Neuronal stem cell (in vitro differentiated cells): ENCODE results near the gene CYTH2.

ENCODE experiments used
- DNase-seq: peaks from one replicate; pipeline ENCODE4 v3.0.0-alpha.2; 2013; ENCODE audit warnings: low spot score
- H2AFZ ChIP-seq: one replicate; pipeline ENCODE4 v1.6.1; 2013; ENCODE audit warnings: mild to moderate bottlenecking, low read length, inconsistent platforms
- H2AK5ac ChIP-seq: 2 replicates; pipeline ENCODE4 v1.6.1; 2013; ENCODE audit warnings: low read depth, mild to moderate bottlenecking, inconsistent platforms, low read length, moderate library complexity, mixed read lengths
- H2BK120ac ChIP-seq: 2 replicates; pipeline ENCODE4 v1.6.1; 2013; ENCODE audit warnings: low read depth, mild to moderate bottlenecking, inconsistent platforms, low read length, moderate library complexity, mixed read lengths
- H2BK12ac ChIP-seq: one replicate; pipeline ENCODE4 v1.6.1; 2013; ENCODE audit warnings: low read length, inconsistent platforms
- H2BK15ac ChIP-seq: 2 replicates; pipeline ENCODE4 v1.6.1; 2013; ENCODE audit warnings: mild to moderate bottlenecking, low read length, inconsistent platforms, mixed read lengths
- H2BK5ac ChIP-seq: one replicate; pipeline ENCODE4 v1.6.1; 2013; ENCODE audit warnings: inconsistent platforms, mild to moderate bottlenecking, low read length, moderate library complexity
- H3K14ac ChIP-seq: one replicate; pipeline ENCODE4 v1.6.1; 2013; ENCODE audit warnings: low read length, inconsistent platforms
- H3K18ac ChIP-seq: 2 replicates; pipeline ENCODE4 v1.6.1; 2013; ENCODE audit warnings: low read length, inconsistent platforms
- H3K23ac ChIP-seq: 2 replicates; pipeline ENCODE4 v1.6.1; 2013; ENCODE audit warnings: low read depth, mild to moderate bottlenecking, mixed read lengths, low read length, inconsistent platforms; ENCODE audit not compliant: poor library complexity
- H3K27ac ChIP-seq: replicated peaks from 3 replicates; pipeline ENCODE4 v1.5.1; 2013; ENCODE audit warnings: low read length, inconsistent platforms
- H3K27me3 ChIP-seq, 3 experiments: 2 replicates each; pipeline ENCODE4 v1.6.1; 2013; ENCODE audit warnings: low read length in 3 of 3, mild to moderate bottlenecking in 2 of 3, inconsistent platforms in 1 of 3, low read depth in 1 of 3, mixed read lengths in 1 of 3, moderate library complexity in 1 of 3; ENCODE audit not compliant: control insufficient read depth in 3 of 3, insufficient read depth in 3 of 3
- H3K36me3 ChIP-seq, 2 donors: replicated peaks in 1 of 2; 2 replicates each; pipeline ENCODE4 v1.6.1; 2013; ENCODE audit warnings: low read length in 2 of 2; ENCODE audit not compliant: control insufficient read depth in 2 of 2, insufficient read depth in 2 of 2
- H3K4ac ChIP-seq: 2 replicates; pipeline ENCODE4 v1.6.1; 2013; ENCODE audit warnings: inconsistent platforms, mild to moderate bottlenecking, low read length, moderate library complexity
- H3K4me1 ChIP-seq, 2 donors: 1 replicate in 1 of 2; 2 replicates in 1 of 2; pipeline ENCODE4 v1.6.1; 2013; ENCODE audit warnings: low read length in 2 of 2, low read depth in 1 of 2; ENCODE audit not compliant: control insufficient read depth in 2 of 2, insufficient read depth in 1 of 2
- H3K4me2 ChIP-seq: one replicate; pipeline ENCODE4 v1.6.1; 2013; ENCODE audit warnings: mild to moderate bottlenecking, low read length, inconsistent platforms; ENCODE audit not compliant: insufficient read depth, poor library complexity, severe bottlenecking
- H3K4me3 ChIP-seq, 2 donors: 2 replicates each; pipeline ENCODE4 v1.5.1; 2013; ENCODE audit warnings: low read length in 2 of 2, mild to moderate bottlenecking in 2 of 2, inconsistent platforms in 1 of 2, moderate library complexity in 1 of 2
- H3K79me1 ChIP-seq: one replicate; pipeline ENCODE4 v1.6.1; 2013; ENCODE audit warnings: low read depth, mild to moderate bottlenecking, inconsistent platforms, low read length, moderate library complexity
- H3K9ac ChIP-seq: one replicate; pipeline ENCODE4 v1.6.1; 2013; ENCODE audit warnings: mild to moderate bottlenecking, low read depth, low read length, inconsistent platforms; ENCODE audit not compliant: poor library complexity
- H3K9me3 ChIP-seq, 2 donors: replicated peaks in 1 of 2; 2 replicates each; pipeline versions ENCODE3 to v1.6.1; 2013; ENCODE audit warnings: low read length in 2 of 2, mild to moderate bottlenecking in 2 of 2, inconsistent platforms in 1 of 2, low read depth in 1 of 2, mixed read lengths in 1 of 2, moderate library complexity in 1 of 2; ENCODE audit not compliant: control insufficient read depth in 2 of 2, insufficient read depth in 1 of 2
- H4K8ac ChIP-seq: one replicate; pipeline ENCODE4 v1.6.1; 2013; ENCODE audit warnings: low read depth, mild to moderate bottlenecking, inconsistent platforms, low read length, moderate library complexity
- H4K91ac ChIP-seq: one replicate; pipeline ENCODE4 v1.6.1; 2013; ENCODE audit warnings: low read length, low read depth, mild to moderate bottlenecking, inconsistent platforms; ENCODE audit not compliant: poor library complexity
- WGBS, 2 donors: extraction: QIAGEN DNeasy Blood & Tissue Kit; methylation state at CpG; one replicate each; pipeline ENCODE4 v1.1.7; 2013; ENCODE audit warnings: missing lambda C conversion rate in 2 of 2, mixed read lengths in 1 of 2; ENCODE audit not compliant: insufficient read length in 2 of 2, insufficient replicate concordance in 1 of 2; ENCODE audit errors: extremely low coverage in 2 of 2; 5-methylcytosine and 5-hydroxymethylcytosine counted together

Gene CYTH2

DNA sequence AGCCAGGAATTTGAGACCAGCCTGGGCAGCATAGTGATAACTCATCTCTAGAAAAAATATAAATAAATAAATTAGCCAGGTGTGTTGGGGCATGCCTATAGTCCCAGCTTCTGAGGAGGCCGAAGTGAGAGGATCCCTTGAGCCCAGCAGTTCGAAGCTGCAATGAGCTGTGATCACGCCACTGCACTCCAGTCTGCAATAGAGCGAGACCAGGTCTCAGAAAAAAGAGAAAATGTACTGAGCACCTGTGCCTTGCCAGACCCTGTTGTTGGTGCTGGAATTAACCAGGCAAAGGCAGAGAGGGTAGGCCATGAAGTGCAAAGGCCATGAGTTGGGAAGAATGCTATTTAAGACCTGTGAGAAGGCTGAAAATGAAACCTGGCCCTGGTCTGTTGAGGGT is 2.7 kb downstream of the CYTH2 start:
- no CpG with 5 or more reads among the region's 4 CpGs for WGBS, 2 donors
- Histone ChIP-seq H3K36me3 (peaks cover 61 to 70% of the 10 kb centered on the region in 2 donors), H3K4me1 (peaks cover 13 to 15% of the 10 kb centered on the region in 2 donors)

DNA sequence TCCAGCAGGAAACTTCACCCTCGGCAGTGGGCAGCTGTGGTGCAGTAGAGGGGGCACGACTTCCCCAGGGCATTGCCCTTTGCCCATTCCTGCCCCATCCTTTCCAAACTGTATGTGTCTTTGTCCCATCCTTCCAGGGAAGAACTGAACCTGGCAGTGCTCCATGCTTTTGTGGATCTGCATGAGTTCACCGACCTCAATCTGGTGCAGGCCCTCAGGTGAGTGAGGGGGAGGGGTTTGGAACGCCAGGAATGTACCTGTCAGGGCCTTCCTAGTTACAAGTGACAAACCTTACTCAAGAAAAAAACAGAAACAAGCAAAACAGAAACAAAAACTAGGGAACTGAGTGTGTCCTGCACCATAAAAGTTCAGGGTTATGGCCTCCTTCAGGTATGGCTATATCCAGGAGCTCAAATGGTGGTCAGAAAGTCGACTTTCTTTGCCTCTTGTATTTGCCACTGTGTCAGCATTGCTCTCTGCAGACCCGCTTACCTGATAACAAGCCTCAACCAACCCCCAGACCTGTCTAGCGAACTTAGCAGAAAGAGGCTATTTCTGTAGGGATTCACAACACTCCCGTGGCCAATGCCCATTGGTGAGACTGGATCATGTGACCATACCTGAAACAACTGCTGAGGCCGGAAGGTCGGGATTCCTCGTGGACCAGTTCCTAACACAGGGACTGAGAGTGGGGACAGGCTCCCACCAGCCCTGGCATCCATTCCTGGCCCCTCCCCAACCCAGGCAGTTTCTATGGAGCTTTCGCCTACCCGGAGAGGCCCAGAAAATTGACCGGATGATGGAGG is 4.2 kb downstream of the CYTH2 start:
- Histone ChIP-seq H2BK15ac (no peak overlapping the region), H3K4me1 (peaks cover 2 to 9% of the 10 kb centered on the region in 2 donors), H3K4ac (no peak overlapping the region), H3K23ac (no peak overlapping the region), H3K4me3 (no peak overlapping the region), H2AFZ (no peak overlapping the region), H2AK5ac (no peak overlapping the region), H3K36me3 (peaks cover 71 to 85% of the 10 kb centered on the region in 2 donors), H2BK12ac (no peak overlapping the region), H3K79me1 (peaks cover 18% of the 10 kb centered on the region), H3K27me3 (no peaks in the 10 kb centered on the region), H3K14ac (no peak overlapping the region), H2BK5ac (no peak overlapping the region), H3K9ac (no peak overlapping the region), H2BK120ac (no peak overlapping the region), H3K4me2 (no peak overlapping the region), H3K9me3 (peaks cover 0 to 2% of the 10 kb centered on the region in 2 donors), H3K18ac (no peak overlapping the region), H4K91ac (no peak overlapping the region), H4K8ac (peak overlapping the region; percentile 73), H3K27ac (no peak overlapping the region)
- WGBS, 2 donors = no CpG with 5 or more reads among the region's 14 CpGs
- no peak for DNase-seq

More for the DNA sequence above, 2.7 kb downstream of the CYTH2 start:
- no peak overlapping the region for H4K8ac ChIP-seq
- H2BK120ac ChIP-seq = no peak overlapping the region
- H3K4me3 ChIP-seq = no peak overlapping the region
- no peak overlapping the region for H2AK5ac ChIP-seq
- peaks cover 0 to 2% of the 10 kb centered on the region in 2 donors for H3K9me3 ChIP-seq
- H3K4ac ChIP-seq = no peak overlapping the region
- DNase-seq = no peak
- no peaks in the 10 kb centered on the region for H3K27me3 ChIP-seq
- H3K18ac ChIP-seq = no peak overlapping the region
- H2BK5ac ChIP-seq = no peak overlapping the region
- no peak overlapping the region for H3K23ac ChIP-seq
- H2AFZ ChIP-seq = no peak overlapping the region
- H4K91ac ChIP-seq = no peak overlapping the region
- no peak overlapping the region for H2BK12ac ChIP-seq
- no peak overlapping the region for H3K14ac ChIP-seq
- H3K79me1 ChIP-seq = peaks cover 18% of the 10 kb centered on the region
- no peak overlapping the region for H3K4me2 ChIP-seq
- H2BK15ac ChIP-seq = no peak overlapping the region
- H3K27ac ChIP-seq = no peak overlapping the region
- no peak overlapping the region for H3K9ac ChIP-seq

DNA sequence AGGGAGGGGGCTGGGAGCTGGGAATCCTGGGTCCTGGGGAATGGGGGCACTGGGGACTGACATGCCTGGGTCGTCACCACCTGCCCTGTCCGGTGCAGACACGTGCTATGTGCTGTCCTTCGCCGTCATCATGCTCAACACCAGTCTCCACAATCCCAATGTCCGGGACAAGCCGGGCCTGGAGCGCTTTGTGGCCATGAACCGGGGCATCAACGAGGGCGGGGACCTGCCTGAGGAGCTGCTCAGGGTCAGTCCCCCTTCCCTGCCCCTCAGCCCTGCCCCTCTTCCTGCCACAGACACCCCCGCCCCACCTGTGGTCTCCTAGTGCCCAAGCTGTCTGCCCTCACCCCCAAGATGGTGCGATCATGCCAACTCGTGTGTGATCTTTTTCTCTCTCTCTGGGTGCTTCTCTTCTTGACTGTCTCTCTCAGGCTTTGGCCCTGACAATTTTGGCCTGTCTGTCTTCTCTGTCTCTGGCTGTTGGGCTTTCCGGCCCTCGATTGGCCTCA is 5.0 kb downstream of the CYTH2 start:
- Histone ChIP-seq H2AK5ac (no peak overlapping the region), H2AFZ (no peak overlapping the region), H3K79me1 (peaks cover 18% of the 10 kb centered on the region), H2BK5ac (no peak overlapping the region), H3K18ac (no peak overlapping the region), H2BK15ac (no peak overlapping the region), H2BK12ac (no peak overlapping the region), H3K9ac (no peak overlapping the region), H4K91ac (no peak overlapping the region), H2BK120ac (no peak overlapping the region), H3K27me3 (no peaks in the 10 kb centered on the region), H3K23ac (peak overlapping the region; percentile 30), H3K27ac (no peak overlapping the region), H3K9me3 (peaks cover 0 to 2% of the 10 kb centered on the region in 2 donors), H3K14ac (no peak overlapping the region), H3K4me2 (no peak overlapping the region), H3K36me3 (peaks cover 75 to 90% of the 10 kb centered on the region in 2 donors), H4K8ac (no peak overlapping the region), H3K4me1 (peaks cover 2 to 9% of the 10 kb centered on the region in 2 donors), H3K4me3 (no peak overlapping the region), H3K4ac (no peak overlapping the region)
- WGBS, 2 donors = no CpG with 5 or more reads among the region's 16 CpGs
- DNase-seq = no peak

DNA sequence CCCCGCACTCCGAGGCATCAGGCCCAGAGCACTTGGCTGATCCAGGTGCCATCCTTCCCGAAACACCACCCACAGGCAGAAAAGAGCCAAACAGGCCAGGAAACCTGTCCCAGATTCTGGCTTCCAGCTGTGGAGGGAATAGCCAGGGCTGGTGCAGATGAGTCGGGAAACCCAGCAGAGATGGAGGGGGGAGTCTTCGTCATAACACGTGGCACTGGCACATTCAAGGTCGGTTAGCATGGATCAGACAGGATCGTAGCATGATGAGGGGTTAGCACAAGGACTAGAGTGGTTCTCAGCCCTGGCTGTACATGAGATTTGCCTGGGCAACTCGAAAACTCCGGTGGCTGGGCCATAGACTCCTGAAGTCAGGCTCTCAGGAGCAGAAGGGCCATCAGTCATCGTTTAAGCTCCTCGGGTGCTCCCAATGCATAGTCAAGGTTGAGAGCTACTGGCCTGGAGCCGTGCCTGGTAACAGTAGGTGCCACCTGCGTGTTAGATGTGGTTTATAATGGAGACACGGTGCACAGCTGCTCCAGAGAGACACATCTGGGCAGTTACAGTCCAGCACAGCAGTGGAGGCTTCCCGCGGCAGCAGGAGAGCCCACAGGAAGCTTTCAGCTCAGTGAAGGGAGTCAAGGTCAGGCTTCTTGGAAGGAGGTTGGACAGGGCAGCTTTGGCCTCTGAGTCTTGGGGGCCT is 6.3 kb downstream of the CYTH2 start:
- no peak overlapping the region for H4K8ac ChIP-seq
- no peak overlapping the region for H2BK5ac ChIP-seq
- no peak overlapping the region for H3K4me2 ChIP-seq
- H3K36me3 ChIP-seq = peaks cover 83 to 97% of the 10 kb centered on the region in 2 donors
- no peak overlapping the region for H2BK12ac ChIP-seq
- no peak overlapping the region for H3K18ac ChIP-seq
- H3K27ac ChIP-seq = no peak overlapping the region
- DNase-seq = no peak
- no peak overlapping the region for H2AFZ ChIP-seq
- no CpG with 5 or more reads among the region's 17 CpGs for WGBS, 2 donors
- peaks cover 18% of the 10 kb centered on the region for H3K79me1 ChIP-seq
- H2BK15ac ChIP-seq = no peak overlapping the region
- no peak overlapping the region for H3K4ac ChIP-seq
- peak overlapping the region; percentile 18 for H3K9ac ChIP-seq
- H2AK5ac ChIP-seq = no peak overlapping the region
- H3K23ac ChIP-seq = no peak overlapping the region
- no peak overlapping the region for H4K91ac ChIP-seq
- no peak overlapping the region for H3K4me3 ChIP-seq
- H2BK120ac ChIP-seq = no peak overlapping the region
- peak overlapping the region; percentile 33 for H3K14ac ChIP-seq
- H3K4me1 ChIP-seq = peaks cover 0 to 2% of the 10 kb centered on the region in 2 donors
- H3K9me3 ChIP-seq = peaks cover 0 to 2% of the 10 kb centered on the region in 2 donors
- H3K27me3 ChIP-seq = no peaks in the 10 kb centered on the region
